Muscle of leg (tissue), 11 donors: Measurements from ENCODE around the gene DNAJC15. TPM values are rescaled to one million over a fixed set of nuclear protein-coding genes. Genes with fewer than 3 reads are reported as not detected.

Experiments
- DNase-seq: peaks from one replicate; pipeline ENCODE4 v3.0.0; 2013
- H3K27ac ChIP-seq: one replicate; pipeline ENCODE4 v1.5.1; 2013; ENCODE audit warnings: mild to moderate bottlenecking, low read length, control low read depth
- H3K27me3 ChIP-seq: one replicate; pipeline ENCODE4 v1.6.1; 2013; ENCODE audit warnings: low read length; ENCODE audit not compliant: control insufficient read depth, insufficient read depth
- H3K36me3 ChIP-seq: one replicate; pipeline ENCODE4 v1.6.1; 2013; ENCODE audit warnings: low read length; ENCODE audit not compliant: control insufficient read depth, insufficient read depth
- H3K4me1 ChIP-seq: one replicate; pipeline ENCODE4 v1.6.1; 2013; ENCODE audit warnings: low read length; ENCODE audit not compliant: control insufficient read depth, insufficient read depth
- H3K4me3 ChIP-seq: one replicate; pipeline ENCODE4 v1.5.1; 2013; ENCODE audit warnings: low read length, control low read depth
- H3K9me3 ChIP-seq: replicated peaks from 2 replicates; pipeline ENCODE4 v1.6.1; 2013; ENCODE audit warnings: low read depth, low read length; ENCODE audit not compliant: control insufficient read depth
- WGBS: methylation state at CpG from one replicate; pipeline ENCODE4 v1.1.5; 2013; ENCODE audit warnings: missing lambda C conversion rate; ENCODE audit not compliant: insufficient coverage; 5-methylcytosine and 5-hydroxymethylcytosine counted together
- polyA plus RNA-seq, 8 donors: library from polyadenylated mRNA; unstranded; fragments of 120-200 nt; gene quantifications; one replicate each; pipeline versions ENCODE4 v1.2.1 to v1.2.3, GENCODE V29; 2013; ENCODE audit warnings: inconsistent platforms in 1 of 8, low replicate concordance in 1 of 8; ENCODE audit not compliant: insufficient read length in 8 of 8, insufficient read depth in 1 of 8
- total RNA-seq: library from RNA; stranded (reverse); fragments of 120-200 nt; gene quantifications from one replicate; pipeline ENCODE4 v1.2.4, GENCODE V29; 2013

Gene DNAJC15
- total and polyA plus RNA-seq, 9 donors = 14.4 to 23.7 (median 20.2) TPM

DNA sequence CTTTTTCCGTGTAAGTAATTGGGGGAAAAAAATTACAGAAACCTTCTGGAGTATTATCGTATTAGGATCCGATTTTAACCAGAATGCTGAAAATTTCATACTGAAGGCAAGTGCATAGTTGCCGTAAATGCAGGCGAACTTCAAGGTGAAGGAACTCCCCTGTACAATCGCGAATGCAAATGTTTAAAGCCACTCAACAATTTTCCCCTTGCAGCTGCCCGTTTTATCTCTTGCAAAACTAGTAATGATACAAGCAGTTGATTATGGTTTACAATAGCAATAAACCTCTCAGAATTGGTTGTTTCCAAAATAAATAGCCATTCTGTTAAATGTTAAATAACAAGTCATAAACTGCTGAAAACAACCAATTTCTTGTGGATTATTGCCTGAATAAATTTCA lies 105.7 kb downstream of the DNAJC15 start:
- WGBS = no CpG with 5 or more reads among the region's 8 CpGs
- Histone ChIP-seq H3K27me3 (peaks cover 3% of the 10 kb centered on the region), H3K9me3 (no peaks in the 10 kb centered on the region), H3K27ac (no peak overlapping the region), H3K4me3 (no peak overlapping the region), H3K36me3 (no peaks in the 10 kb centered on the region), H3K4me1 (peaks cover 24% of the 10 kb centered on the region)
- no peak for DNase-seq

DNA sequence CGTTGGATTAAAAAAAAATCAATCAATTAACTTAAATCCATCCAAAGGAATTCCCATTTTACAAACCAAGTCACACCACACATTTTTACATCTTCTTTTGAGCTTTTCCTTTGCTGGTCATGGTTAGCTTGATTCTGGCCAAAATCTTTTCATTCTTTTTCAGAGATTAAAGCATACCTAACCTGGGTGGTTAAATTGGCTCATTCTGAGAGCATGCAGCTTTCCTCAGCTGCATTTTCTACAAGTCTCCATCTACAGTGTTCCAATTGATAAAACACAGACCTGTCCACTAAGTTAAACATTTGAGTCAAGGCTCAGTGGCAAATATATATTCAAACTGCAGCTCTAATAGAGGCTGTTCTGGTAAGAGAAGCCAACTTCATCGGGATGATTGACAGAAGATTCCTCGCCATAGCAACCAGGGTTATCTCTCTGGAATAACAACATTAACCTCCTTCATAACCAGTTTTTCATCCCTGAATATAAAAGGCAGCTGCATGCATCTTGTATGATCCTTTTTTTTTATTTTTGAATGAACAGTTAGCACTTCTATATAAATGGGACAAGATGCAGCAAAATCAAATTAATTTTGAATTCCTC lies 106.2 kb downstream of the DNAJC15 start:
- Histone ChIP-seq H3K36me3 (no peaks in the 10 kb centered on the region), H3K27ac (no peak overlapping the region), H3K4me3 (no peak overlapping the region), H3K4me1 (peaks cover 18% of the 10 kb centered on the region), H3K9me3 (no peaks in the 10 kb centered on the region), H3K27me3 (peaks cover 3% of the 10 kb centered on the region)
- no CpG with 5 or more reads among the region's 3 CpGs for WGBS
- no peak for DNase-seq

DNA sequence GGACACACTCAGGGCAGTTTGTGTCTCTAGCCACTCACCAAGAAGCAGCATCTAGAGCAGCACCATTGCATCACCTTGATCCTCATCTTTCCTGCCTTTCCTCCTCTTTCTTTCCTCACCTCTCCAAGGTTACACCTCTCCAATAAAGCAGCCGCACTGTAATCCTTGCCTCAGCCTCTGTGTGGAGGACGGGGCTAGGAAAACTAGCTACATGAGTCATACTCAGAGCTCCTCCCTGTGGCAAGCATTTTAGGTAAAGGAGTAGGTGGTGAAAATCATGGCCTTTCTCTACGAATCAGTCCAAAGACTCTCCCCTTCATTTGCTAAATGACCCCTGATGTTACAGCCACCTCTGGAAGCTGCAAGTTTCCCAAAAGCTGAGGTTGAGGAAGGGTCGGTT lies 108.9 kb downstream of the DNAJC15 start:
- Histone ChIP-seq H3K9me3 (no peaks in the 10 kb centered on the region), H3K4me3 (no peak overlapping the region), H3K4me1 (peaks cover 25% of the 10 kb centered on the region), H3K27me3 (peaks cover 3% of the 10 kb centered on the region), H3K27ac (no peak overlapping the region), H3K36me3 (no peaks in the 10 kb centered on the region)
- WGBS = no CpG with 5 or more reads among the region's 4 CpGs
- DNase-seq = no peak

DNA sequence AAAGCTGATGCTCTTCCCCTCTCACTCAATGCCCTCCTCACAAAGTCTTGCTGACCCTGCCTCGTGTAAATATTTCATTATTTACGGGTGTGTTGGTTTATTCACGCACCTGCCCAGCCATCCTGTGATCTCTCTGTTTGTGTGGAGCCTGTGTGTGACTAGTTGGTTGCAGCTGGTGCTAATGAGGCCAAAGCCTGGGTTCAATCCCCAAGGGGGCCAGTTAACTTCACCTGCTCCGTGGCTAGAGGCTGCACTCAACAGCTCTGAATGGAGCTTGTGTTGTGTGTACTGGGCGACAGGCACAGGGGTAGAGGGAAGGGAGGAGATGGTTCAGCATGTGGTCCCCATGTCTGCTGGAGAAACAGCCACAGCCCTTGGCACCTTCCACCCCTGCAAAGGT lies 109.5 kb downstream of the DNAJC15 start:
- Histone ChIP-seq H3K36me3 (no peaks in the 10 kb centered on the region), H3K4me1 (peaks cover 25% of the 10 kb centered on the region), H3K27me3 (peaks cover 3% of the 10 kb centered on the region), H3K4me3 (no peak overlapping the region), H3K9me3 (no peaks in the 10 kb centered on the region), H3K27ac (no peak overlapping the region)
- no CpG with 5 or more reads among the region's 5 CpGs for WGBS
- DNase-seq = no peak

DNA sequence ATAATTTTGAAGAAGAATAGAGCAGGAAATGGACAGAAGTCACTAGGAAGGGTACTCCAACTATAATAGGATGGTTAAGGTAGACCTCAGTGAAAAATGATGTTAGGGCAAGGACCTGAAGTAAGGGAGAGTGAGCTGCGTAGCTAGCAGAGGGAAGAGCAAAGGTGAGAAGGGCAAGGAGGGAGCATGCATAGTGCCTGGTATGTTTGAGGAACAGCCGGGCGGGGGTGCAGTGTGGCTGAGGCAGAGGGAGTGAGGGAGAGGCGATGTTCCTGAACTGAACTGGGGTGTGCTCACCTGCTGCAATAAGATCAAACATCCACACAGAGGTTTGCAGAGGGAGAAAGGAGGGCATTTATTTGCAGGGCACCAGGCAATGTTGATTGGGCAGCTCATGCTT lies 110.4 kb downstream of the DNAJC15 start:
- Histone ChIP-seq H3K27ac (no peak overlapping the region), H3K4me1 (peaks cover 22% of the 10 kb centered on the region), H3K9me3 (no peaks in the 10 kb centered on the region), H3K4me3 (no peak overlapping the region), H3K36me3 (no peaks in the 10 kb centered on the region), H3K27me3 (no peaks in the 10 kb centered on the region)
- 91% methylated on average over 3 of the region's 4 CpGs for WGBS
- DNase-seq = no peak

DNA sequence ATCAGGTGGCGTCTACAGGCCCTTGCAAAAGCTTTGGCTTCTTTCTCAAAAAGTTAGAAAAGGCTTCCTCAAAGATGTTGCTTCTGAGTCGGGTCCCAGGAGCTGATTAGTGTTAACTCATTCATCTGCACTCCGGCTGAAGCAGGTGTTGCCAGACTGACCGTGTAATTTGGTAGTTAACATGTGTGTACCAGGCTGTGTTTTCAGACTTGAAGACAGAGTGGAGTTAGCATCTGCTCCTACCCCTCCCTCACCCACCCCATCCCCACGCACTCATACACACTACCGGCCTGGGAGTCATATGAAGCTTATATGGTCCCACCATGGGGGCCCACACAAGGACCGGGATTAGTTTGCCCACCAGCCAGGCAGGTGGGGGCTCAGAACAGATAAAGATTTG lies 111.5 kb downstream of the DNAJC15 start:
- Histone ChIP-seq H3K27ac (no peak overlapping the region), H3K9me3 (no peaks in the 10 kb centered on the region), H3K36me3 (no peaks in the 10 kb centered on the region), H3K27me3 (no peaks in the 10 kb centered on the region), H3K4me3 (no peak overlapping the region), H3K4me1 (peaks cover 22% of the 10 kb centered on the region)
- 61% methylated on average over 3 of the region's 7 CpGs for WGBS
- DNase-seq = no peak

DNA sequence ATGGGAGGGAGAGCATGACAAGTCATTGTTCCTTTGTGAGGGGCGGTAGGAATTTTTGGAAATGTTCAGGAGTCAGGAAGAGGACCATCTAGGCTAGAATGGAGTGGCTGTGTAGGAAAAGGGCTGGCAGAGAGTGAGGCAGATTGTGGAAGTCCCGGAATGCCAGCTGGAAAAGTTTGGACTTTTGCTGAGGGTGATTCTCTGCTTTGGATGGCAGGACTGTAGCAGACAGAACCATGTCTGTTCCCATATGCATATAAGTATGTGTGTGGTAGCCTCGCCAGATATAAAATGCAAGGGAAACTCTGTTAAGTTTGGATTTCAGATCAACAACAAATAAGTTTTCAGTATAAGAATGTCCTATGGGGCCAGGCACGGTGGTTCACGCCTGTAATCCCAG lies 112.1 kb downstream of the DNAJC15 start:
- DNase-seq = no peak
- Histone ChIP-seq H3K27ac (no peak overlapping the region), H3K9me3 (no peaks in the 10 kb centered on the region), H3K4me1 (peaks cover 24% of the 10 kb centered on the region), H3K4me3 (no peak overlapping the region), H3K27me3 (no peaks in the 10 kb centered on the region), H3K36me3 (no peaks in the 10 kb centered on the region)
- WGBS = 84% methylated on average over 4 of the region's 5 CpGs

DNA sequence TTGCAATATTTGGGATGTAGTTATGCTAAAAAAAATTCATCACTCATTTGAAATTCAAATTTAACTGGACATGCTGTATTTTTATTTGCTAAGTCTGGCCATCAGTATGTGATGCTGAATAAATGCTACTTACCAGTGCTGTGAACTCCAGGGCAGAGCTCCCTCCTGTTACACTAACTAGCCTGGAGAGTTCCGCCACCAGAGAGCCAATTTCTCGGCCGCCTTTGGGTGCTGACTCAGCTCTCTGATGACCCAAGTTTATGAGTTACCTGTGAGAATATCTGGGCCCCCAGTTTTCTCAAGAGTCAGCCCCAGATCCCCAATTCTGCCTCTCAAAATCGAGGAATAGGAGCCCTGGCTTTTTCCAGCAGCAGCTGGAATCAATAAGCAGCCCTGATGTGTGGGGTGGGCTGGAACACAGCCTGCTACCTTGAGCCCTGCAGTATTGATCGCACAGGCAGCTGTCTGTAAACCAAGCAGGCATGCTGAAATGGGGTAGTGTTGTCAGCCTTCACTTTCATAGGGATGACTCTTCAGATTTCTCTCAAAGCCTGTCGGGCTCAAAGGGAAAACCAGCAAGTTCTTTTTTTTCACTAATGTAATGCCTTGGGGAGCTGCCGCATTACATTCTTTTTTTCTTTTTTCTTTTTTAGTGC lies 113.7 kb downstream of the DNAJC15 start:
- WGBS = 16% methylated on average over 6 of the region's 7 CpGs
- peak overlapping the region; percentile 48 for H3K27ac ChIP-seq
- peak; percentile 79 for DNase-seq
- H3K4me1 ChIP-seq = peaks cover 24% of the 10 kb centered on the region
- no peaks in the 10 kb centered on the region for H3K9me3 ChIP-seq
- H3K4me3 ChIP-seq = no peak overlapping the region
- no peaks in the 10 kb centered on the region for H3K36me3 ChIP-seq
- H3K27me3 ChIP-seq = no peaks in the 10 kb centered on the region

DNA sequence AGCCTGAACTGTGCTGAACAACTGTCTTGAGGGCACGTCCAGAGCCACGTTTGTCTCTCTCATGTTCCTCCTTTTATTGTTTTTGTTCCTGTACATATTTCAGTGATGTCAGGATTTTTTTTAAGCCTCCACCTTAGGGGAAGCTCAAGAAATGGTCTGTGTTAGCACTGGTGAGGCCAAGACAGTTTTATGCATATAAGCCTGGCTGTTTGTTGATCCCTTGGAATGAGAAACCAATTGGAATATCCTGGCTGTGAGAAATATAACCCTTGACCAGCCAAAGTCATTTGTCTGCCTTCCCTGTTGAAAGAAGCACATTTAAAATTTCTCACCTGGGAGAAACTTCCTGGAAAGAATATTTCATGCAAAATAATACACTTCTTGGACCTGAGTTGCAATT lies 115.8 kb downstream of the DNAJC15 start:
- Histone ChIP-seq H3K27me3 (no peaks in the 10 kb centered on the region), H3K4me1 (peaks cover 24% of the 10 kb centered on the region), H3K36me3 (no peaks in the 10 kb centered on the region), H3K27ac (peak overlapping the region; percentile 48), H3K4me3 (no peak overlapping the region), H3K9me3 (no peaks in the 10 kb centered on the region)
- WGBS = no CpG with 5 or more reads among the region's 2 CpGs
- peak; percentile 90 for DNase-seq

DNA sequence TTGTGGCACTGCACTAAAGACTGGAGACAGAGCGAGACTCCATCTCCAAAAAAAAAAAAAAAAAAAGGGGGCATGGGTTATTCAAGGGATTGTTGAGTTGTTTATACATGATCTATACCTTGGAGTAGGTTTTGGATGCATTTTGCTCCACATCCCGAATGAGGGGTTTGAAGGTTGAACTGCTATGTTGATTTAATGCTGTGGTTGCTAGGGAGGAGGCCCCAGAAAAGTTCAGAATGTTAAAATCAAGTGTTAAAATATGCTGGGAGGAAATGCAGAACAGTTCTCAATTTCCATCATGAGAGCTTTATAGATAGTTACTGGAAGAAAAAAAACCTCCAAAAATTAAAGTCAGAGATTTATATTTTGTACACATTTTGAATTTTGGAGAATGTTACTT lies 116.5 kb downstream of the DNAJC15 start:
- no peaks in the 10 kb centered on the region for H3K9me3 ChIP-seq
- DNase-seq = peak; percentile 81
- H3K4me3 ChIP-seq = no peak overlapping the region
- peak overlapping the region; percentile 45 for H3K27ac ChIP-seq
- no peaks in the 10 kb centered on the region for H3K27me3 ChIP-seq
- WGBS = 57% methylated on average over 2 of the region's 2 CpGs
- no peaks in the 10 kb centered on the region for H3K36me3 ChIP-seq
- peaks cover 22% of the 10 kb centered on the region for H3K4me1 ChIP-seq
